HG03045 (cell line): ENCODE results near the gene SMIM14.
"Not testable (repeated sequence)": the region's sequence is repeated elsewhere in the genome, so short reads cannot be mapped to it uniquely, and the experiment has no call there.

Experiments used
- ATAC-seq: cut with Tn5 transposase; IDR thresholded peaks from one replicate; pipeline ENCODE4 v1.9.1; 2021; ENCODE audit warnings: mild to moderate bottlenecking, moderate library complexity; ENCODE audit not compliant: unreplicated experiment

Gene SMIM14

DNA sequence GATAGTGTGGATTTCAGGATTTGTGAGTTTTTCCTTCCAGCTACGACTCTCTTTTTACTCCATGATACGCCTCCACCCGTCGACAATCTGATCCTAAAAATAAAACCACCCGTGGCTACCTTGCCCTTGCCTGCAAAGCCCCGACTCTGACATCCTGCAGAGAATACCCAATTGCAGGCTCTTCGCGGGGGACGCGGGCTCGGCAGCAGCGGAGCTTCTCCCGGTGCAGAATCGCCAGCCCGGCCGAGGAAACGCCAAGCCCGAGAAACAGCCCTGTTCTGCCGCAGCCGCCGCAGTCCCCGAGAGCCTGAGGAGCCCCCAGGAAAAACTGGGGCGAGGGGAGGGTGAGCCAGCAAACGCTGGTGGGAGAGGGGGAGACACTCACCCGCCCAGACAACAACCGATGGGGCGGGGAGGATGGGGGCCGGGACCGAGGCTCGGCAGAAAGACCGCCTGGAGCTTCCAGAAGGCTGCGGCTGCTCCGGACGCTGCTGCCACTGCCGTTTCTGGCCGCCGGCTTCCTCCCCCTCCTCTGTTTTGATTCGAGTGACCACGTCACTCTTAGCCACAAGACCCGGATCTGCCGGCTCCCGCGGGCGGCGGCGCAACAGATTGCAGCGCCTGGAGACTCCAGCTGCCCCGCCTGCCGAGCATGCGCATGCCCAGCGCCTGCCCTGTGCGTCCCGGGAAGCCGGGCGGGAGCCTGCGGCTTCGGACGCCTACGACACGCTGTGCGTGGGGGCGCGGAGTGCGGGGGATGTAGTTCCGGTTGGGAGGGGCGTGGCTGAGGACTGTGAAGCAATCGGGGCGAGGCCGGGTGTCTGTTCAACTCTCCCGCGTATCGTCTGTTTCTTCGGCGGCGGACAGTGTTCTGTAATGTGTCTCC, at the start of gene SMIM14:
Gene SMIM14, minus strand, starts transcription at position 512 of the 886 bp plus-strand sequence. CDS start 33,720 bp downstream, outside the sequence.
- peak; percentile 79 for ATAC-seq

DNA sequence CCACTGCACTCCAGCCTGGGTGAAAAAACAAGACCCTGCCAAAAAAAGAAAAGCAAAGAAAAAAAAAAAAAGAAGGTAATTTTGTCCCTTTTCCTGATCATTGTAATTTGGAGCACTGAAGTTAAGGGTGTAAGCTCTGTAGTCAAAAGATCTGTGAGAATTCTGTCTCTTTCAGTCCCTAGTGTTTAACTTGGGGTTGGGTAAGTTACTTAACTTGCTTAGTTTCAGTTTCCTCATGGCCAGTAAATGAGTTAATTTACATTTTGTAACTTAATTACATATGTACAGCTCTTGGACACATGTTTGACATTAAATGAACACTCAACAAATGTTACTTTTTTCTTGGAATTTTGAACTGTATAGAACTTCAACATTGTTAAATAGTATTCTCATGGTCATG, 48.3 kb upstream of the SMIM14 start:
- ATAC-seq, result no peak

DNA sequence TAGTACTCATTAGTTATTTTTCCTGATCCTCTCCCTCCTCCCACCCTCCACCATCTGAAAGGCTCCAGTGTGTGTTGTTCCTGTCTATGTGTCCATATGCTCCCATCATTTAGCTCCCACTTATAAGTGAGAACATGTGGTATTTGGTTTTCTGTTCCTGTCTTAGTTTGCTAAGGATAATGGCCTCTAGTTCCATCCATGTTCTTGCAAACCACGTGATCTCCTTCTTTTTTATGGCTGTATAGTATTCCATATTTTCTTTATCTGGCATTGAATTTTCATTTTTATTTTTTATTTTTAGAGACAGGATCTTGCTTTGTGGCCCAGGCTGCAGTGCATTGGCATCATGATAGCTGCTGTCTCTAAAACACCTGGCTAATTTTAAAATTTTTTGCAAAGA, 47.3 kb upstream of the SMIM14 start:
- no peak for ATAC-seq

DNA sequence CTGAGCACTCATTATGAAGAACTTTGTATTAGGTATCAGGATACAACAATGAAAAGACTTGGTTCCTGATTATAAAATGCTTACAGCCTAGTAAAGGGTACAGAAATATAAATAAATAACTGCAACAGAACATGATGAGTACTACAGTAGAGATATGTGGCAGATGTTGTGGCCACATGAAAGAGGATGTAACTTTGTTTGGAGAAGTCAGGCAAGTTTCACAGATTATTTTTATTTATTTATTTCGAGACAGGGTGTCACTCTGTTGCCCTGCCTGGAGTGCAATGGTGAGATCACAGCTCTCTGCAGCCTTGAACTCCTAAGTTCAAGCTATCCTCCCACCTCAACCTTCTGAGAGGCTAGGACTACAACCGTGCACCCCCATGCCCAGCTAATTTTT, 43.5 kb upstream of the SMIM14 start:
- ATAC-seq, result peak; percentile 58

DNA sequence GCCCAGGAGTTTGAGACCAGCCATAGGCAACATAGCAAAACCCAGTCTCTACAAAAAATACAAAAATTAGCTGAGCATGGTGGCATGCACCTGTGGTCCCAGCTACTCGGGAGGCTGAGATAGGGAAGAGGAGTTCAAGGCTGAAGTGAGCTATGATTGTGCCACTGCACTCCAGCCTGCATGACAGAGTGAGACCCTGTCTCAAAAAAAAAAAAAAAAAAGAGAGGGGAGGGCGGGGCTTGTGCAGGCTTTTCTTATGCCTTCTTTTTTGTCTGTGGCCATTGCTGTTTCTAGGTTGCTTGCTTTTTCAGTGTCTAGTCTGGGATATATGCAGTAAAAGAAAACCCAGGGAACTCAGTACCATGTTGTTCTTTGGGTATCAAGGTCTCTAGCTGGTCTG, 42.3 kb upstream of the SMIM14 start:
- not testable (repeated sequence) for ATAC-seq

DNA sequence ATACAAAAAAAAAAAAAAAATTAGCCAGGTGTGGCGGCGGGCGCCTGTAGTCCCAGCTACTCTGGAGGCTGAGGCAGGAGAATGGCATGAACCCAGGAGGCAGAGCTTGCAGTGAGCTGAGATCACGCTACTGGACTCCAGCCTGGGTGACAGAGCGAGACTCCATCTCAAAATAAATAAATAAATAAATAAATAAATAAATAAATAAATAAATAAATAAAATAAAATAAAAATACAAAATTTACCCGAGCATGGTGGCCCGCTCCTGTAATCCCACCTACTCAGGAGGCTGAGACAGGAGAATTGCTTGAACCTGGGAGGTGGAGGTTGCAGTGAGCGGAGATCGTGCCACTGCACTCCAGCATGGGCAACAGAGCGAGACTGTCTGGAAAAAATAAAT, 37.0 kb upstream of the SMIM14 start:
- not testable (repeated sequence) for ATAC-seq

DNA sequence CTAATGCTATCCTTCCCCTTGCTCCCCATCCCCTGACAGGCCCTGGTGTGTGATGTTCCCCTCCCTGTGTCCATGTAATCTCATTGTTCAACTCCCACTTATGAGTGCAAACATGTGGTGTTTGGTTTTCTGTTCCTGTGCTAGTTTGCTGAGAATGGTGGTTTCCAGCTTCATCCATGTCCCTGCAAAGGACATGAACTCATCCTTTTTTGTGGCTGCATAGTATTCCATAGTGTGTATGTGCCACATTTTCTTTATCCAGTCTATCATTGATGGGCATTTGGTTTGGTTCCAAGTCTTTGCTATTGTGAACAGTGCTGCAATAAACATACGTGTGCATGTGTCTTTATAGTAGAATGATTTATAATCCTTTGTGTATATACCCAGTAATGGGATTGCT, 31.6 kb upstream of the SMIM14 start:
- ATAC-seq, result not testable (repeated sequence)

DNA sequence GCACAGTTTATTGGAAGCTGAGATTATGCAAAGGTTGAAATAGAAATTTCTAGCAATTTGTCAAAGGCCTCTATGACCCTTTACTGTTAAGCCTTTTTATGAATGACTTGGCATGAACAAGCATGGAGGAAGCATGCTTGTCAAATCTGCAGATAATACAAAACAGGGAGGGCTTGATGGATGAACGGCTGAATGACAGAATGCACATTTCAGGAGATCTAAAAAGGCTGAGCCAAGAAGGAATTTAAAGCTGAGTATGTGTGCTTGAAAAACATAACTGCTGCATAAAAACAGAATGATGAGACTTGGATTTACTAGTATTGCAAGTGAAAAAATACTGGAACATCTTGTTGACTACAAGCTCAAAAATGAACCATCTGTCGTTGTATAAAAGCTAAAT, 30.2 kb upstream of the SMIM14 start:
- no peak for ATAC-seq

DNA sequence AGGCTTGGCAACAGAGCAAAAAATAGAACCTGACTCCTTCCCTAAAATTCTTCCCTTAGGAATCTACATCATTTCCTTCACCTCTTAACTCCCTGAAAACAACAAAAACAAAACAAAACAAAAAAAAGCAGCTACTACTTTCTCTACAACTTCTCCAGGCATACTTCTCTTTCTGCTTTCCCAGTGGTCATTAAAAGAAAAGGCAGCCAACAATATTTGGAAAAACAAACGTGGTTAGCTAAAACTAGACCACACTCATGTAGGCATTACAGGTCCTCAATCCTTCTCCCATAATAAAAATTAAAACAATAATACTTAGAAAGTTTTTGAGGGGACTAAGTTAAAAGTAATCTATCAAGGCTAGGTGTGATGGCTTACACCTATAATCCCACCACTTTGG, 29.0 kb upstream of the SMIM14 start:
- ATAC-seq, result no peak

DNA sequence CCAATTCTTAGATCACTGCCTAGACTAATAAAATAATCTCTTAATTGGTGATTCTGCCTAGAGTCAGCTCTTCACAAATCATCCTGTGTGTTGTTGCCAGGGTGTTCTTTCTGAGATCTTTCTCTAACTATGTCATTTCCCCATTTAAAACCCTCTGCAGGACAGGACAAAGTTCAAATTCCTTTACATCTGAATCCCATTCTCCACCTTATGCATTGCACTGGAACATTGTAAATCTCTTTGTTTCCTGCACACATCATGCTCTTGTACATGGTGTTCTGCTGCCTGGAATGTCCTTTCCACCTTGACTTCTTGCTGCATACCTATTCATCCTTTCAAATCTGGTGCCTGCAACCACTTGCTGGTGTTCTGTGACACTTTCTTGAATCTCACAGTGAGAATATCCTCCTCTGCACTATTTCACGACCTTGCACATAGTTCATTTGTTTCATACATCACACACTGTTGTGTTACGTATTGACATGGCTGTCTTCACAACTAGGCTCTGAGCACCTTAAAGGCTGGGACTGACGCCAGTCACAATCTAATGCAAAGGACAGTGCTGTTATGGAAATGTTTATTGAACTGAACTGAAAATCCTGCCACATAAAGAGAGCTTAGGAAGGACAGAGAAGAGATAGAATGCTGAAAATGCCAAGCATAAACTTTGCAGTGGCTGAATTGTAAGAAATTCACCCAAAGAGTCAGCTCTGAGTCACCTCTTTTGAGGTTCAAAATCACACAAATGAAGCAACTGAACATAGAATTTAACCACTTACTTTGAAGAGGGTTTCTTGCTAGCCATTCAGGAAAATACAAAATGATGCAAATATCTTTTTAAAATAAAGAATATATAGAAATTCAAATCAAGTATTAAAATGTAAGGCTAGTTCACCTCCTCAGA, 26.4 kb upstream of the SMIM14 start:
- ATAC-seq, result no peak

DNA sequence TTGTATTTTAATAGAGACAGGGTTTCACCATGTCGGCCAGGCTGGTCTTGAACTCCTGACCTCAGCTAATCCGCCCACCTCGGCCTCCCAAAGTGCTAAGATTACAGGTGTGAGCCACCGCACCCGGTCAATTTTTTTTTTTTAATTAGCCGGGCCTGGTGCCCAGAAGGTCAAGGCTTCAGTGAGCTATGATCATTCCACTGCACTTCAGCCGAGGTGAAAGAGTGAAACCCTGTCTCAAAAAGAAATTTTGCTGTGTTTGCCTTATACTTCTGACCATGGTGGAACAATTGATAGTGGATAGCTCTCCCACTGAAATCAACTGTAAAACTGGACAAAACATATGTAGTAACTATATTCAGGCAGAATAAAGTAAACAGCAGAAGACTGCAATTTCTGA, 24.0 kb upstream of the SMIM14 start:
- no peak for ATAC-seq

DNA sequence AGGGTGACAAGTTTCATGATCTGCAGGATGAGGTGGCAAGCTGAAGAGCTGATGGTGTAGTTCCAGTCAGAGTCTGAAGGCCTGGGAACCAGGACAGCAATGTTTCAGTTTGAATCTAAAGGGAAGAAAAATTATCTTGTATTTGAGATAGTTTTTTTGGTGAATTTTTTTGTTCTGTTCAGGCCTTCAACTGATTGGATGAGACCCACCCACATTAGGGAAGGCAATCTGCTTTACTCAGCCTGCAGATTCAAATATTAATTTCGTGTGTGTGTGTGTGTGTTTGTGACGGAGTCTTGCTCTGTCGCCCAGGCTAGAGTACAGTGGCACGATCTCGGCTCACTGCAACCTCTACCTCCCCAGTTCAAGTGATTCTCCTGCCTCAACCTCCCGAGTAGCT, 22.1 kb upstream of the SMIM14 start:
- ATAC-seq, result no peak

DNA sequence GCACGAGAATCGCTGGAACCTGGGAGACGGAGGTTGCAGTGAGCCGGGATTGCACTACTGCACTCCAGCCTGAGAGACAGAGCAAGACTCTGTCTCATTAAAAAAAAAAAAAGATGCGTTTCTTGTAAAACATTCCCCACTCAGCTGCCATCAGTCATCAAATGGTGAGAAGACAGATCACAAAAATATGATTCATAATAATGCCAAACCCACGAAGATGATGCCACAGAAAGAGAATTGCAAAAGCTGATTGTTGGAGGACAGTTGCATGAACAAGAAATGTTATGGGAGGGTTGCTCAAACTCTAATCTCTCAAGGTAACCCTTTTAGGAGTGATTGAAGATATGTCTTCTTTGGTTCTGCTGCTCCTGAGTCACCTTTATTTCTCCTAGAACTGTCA, 21.4 kb upstream of the SMIM14 start:
- no peak for ATAC-seq

DNA sequence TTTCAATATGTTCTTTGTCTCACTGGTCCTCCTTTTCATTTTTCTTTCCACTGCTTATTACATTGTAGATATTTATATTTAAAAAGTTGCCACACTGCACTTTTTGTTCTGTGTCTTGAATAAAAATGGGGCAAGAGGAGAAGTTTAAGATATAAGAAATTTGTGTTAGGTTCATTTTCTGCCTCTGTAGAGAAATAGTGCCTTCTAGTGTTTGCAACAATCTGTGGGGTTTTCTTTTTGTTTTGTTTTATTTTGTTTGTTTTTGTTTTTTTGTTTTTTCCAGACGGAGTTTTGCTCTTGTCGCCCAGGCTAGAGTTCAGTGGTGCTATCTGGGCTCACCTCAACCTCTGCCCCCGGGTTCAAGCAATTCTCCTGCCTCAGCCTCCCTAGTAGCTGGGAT, 20.1 kb upstream of the SMIM14 start:
- no peak for ATAC-seq

DNA sequence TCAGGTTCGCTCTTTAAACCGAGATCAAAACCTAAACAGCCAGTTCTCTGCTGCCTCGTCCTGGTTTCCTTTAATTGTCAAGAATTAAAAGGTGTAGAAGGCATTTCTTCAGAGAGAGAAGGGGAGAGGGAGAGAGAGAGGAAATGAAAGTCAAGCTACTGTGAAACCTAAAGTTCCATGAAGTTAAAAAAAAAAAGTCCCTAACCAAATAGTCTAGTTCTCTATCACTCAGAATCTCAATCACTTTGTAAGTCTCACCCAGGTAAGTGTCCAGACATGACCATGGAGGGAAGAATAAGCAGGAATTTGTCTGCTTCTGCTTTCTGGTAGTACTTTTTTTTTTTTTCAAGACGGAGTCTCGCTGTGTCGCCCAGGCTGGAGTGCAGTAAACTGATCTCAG, 18.8 kb upstream of the SMIM14 start:
- peak; percentile 69 for ATAC-seq

DNA sequence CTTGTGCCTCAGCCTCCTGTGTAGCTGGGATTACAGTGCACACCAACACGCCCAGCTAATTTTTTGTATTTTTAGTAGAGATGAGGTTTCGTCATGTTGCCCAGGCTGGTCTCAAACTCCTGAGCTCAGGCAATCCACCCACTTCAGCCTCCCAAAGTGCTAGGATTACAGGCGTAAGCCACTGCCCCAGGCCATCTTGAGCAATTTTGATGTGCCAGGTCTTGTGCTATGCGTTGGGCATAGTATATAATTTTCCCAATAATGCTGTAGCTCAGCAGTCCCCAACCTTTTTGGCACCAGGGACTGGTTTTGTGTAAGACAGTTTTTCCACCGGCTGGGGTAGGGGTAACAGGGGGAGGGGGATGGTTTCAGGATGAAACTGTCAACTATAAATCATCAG, 18.0 kb upstream of the SMIM14 start:
- not testable (repeated sequence) for ATAC-seq

DNA sequence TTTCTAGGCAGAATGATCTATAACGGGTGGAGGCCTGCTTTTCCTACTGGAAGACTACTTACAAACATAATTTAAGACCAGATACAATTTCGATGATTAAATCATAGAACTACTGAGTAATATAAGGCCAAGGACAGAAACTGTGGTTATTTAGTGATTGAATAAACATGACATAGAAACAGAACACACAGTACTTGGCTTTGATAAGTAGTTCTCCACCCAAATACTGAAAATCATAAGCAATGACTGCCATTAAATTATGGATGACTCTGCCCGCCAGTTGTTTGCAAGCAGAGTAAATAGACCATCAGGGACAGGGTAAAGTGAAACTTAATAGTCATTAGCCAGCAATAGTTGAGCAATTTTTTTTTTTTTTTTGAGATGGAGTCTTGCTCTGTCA, 17.2 kb upstream of the SMIM14 start:
- no peak for ATAC-seq

DNA sequence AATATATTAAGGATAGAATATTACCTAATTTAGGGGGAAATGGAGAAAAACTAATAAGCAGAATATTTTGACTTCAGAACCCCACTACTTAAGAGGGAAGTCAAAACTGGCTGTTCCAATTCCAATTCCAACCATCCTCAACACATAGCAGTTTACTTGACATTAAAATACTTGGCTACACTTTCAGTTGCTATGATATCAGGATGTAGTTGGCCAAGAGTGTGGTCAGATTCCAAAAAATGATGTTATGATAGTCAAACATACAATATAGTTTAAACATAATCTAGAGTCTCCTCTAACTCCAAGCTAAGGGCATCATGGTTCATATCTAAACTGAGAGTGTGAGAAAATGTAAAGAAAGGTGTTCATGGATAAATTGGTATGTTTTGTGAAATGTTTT, 16.5 kb upstream of the SMIM14 start:
- ATAC-seq, result no peak

DNA sequence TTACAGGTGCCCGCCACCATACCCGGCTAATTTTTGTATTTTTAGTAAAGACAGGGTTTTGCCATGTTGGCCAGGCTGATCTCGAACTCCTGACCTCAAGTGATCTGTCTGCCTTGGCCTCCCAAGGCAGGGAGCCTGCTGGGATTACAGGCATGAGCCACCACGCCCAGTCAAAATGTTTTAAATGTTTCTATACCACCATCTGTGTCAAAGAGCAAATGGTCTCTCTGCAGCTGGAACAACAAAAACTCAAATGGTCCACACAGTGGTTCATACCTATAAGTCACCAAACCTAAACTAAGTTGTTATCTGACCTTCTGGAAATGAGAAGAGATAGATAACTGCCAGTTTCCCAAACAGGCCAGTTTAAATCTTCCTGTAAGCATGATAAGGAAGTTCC, 12.9 kb upstream of the SMIM14 start:
- ATAC-seq, result not testable (repeated sequence)

DNA sequence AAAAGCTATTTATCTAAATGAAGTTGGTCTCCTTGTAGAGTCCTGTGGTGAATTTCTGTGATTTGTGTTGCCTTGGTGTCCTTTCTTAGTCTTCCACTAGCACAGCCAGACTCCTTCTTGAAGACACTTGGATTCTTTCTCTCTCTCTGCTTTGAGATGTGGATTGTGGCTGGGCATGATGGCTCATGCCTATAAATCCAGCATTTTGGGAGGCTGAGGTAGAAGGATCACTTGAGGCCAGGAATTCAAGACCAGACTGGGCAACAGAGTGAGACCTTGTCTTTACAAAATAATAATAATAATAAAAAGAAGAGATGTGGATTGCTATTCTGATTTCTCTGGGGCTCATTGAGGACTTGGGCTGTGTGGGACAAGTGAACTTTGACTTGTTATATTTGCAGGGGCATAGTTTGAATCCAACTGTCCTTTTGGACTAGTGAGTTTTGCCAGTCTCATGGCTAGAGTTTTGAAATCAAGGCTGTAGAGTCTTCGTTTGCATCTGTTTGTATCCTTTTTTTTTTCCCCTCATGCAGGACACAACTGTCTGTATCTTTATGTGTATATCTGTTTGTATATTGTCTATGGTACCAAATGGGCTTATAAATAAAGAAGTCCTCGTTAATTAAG, 11.1 kb upstream of the SMIM14 start:
- no peak for ATAC-seq

DNA sequence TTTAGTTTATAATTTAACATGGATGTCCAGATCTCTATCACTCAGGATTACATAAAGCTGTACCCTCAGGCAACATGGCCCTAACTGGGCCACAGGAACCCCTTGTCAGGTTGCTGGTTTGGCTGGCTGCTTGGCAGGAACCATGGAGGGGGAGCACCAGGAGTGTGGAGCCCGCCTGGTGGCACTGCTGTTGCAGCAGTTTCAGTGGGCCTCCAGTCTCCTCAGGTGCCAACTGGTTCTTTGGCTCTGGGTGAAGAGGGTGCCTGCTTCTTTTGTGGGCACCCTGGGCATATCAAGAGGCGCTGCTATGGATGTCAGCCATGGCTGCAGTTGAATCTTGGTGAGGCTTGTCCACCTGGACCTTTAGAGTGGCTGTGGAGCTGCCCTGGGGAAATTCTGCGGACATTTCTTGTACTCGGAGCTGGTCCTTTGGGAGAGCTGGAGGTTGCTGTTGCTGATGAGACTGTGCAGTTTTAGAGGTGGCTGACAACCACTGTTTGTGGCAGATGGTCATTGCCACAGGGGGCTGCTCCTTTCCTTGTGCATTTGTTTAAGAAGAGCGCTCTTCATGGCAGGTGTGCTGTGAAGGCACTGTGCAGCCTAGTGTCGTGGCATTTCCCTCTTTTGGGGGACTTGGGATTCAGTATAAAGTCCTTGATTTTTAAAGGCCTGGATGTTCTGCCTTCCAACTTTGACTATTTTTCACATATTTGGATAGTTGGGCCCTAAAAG, 10.3 kb upstream of the SMIM14 start:
- no peak for ATAC-seq
